Ammon's horn (tissue), 1 donor: ENCODE results near the gene CSK.

Experiments
- DNase-seq: peaks from one replicate; pipeline ENCODE4 v3.0.0-alpha.2; 2016; ENCODE audit warnings: low spot score

The CSK gene

DNA sequence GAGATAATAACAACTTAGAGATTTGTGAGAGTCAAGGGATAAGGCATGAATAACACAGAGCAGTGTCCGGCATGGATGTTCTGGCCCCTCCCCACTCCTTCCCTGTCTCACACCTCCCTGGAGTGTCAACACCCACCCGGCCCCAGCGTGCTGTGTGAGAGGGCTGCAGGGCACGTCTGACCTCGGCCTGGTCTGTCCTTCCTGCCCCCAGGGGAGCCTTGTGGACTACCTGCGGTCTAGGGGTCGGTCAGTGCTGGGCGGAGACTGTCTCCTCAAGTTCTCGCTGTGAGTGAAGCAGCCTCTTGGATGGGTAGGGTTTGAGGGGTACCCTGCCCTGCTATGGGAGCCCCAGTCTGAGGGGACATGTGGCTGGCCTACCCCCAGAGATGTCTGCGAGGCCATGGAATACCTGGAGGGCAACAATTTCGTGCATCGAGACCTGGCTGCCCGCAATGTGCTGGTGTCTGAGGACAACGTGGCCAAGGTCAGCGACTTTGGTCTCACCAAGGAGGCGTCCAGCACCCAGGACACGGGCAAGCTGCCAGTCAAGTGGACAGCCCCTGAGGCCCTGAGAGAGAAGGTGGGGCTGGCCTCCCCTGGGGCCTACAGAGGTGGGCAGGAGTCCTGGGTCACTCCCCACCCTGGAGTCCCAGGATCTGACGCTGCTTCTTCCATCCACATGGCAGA lies 19.6 kb downstream of the CSK start:
- DNase-seq, result no peak

DNA sequence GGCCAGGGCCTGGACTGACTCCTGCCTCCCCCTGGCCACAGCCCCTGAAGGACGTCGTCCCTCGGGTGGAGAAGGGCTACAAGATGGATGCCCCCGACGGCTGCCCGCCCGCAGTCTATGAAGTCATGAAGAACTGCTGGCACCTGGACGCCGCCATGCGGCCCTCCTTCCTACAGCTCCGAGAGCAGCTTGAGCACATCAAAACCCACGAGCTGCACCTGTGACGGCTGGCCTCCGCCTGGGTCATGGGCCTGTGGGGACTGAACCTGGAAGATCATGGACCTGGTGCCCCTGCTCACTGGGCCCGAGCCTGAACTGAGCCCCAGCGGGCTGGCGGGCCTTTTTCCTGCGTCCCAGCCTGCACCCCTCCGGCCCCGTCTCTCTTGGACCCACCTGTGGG lies 20.4 kb downstream of the CSK start:
- DNase-seq, result no peak

DNA sequence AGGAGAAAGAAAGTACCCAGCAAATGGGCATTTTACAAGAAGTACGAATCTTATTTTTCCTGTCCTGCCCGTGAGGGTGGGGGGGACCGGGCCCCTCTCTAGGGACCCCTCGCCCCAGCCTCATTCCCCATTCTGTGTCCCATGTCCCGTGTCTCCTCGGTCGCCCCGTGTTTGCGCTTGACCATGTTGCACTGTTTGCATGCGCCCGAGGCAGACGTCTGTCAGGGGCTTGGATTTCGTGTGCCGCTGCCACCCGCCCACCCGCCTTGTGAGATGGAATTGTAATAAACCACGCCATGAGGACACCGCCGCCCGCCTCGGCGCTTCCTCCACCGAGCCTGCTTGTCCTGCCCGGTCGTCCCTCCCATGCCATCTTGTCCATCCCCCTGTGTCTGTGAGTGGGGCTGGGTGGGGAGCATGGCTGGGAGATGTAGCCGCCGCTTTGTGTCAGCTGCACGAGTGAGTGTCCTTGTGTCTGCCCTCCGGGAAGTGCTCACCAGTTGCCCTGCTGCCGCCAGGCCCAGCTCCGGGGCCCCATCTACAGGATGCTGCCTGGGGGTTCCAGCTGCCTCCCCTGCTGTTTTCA lies 21.1 kb downstream of the CSK start:
- DNase-seq, result no peak

DNA sequence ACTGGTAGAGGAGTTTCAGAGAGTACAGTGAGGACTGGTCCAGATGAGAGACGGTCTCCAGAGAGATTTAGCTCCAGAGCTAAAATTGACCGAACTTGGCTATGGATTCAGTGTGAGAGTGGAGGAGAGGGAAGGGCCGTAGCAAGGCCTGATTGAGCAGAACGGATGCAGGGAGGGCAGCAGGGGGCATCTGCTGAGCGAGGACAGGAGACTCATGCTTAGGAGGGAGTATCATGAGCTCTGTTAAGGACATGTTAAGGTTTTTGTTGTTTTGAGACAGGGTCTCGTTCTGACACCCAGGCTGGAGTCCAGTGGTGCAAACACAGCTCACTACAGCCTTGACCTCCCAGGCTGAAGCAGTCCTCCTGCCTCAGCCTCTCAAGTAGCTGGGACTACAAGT lies 23.1 kb downstream of the CSK start:
- DNase-seq, result no peak

DNA sequence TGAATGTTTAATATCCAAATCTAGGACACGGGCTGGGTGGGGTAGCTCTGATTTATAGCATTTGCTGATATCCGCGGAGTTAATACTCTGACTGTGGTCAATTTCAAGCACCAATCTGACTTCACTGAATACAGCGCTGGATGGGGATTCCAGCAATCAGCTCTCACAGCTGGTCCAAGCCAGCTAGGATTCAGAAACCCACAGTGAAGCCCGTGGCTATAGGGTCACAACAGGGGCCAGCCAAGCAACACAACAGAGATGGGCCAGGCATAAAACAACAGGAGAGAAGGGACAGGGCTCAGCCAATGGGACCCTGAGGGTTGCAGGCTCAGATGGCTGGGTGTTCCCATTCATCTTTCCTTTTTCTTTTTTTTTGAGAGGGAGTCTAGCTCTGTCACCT lies 25.4 kb downstream of the CSK start:
- no peak for DNase-seq

DNA sequence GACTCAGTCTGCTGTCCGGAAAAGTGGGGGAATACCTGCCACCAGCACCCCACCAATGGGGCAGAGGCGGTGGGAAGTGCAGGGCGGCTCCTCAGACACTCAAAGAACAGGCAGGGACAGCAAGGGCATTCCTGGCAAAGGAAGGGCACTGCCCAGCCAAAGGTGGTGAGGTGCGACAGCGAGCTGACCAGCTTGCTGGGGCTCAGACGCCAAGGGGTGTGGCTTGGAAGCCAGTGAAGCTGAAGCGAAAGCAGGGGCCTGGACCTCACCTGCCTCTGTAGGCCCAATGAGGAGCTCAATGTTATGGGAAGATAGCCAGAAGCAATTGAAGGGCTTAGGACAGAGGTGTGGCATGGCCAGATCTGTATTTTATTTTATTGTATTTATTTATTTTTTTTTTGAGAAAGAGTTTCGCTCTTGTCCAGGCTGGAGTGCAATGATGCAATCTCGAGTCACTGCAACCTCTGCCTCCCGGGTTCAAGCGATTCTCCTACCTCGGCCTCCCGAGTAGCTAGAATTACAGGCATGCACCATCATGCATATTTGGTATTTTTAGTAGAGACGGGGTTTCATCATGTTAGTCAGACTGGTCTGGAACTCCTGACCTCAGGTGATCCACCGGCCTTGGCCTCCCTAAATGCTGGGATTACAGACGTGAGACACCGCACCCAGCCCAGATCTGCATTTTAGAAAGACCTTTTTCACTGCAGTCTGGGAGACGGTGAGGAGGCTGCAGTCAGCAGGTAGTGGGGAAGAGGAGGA lies 26.4 kb downstream of the CSK start:
- DNase-seq, result no peak

DNA sequence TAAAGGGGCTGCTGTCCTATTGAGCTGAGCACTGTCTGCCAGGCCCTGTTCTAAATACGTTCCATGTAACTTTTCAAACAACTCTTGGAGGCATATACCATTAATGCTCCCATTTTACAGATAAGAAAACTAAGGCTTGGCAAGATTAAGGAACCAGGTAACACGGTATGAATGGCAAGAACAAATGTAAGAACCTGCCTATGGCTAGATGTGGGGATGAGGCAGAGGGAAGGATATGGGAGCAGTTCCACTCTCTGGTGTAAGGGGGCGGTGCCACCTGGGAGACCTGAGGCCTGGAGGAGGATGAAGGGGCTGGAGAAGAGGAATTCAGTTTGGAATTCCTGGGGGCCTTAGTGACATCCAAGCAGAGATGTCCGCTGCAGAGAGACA lies 27.0 kb downstream of the CSK start:
- DNase-seq, result no peak

DNA sequence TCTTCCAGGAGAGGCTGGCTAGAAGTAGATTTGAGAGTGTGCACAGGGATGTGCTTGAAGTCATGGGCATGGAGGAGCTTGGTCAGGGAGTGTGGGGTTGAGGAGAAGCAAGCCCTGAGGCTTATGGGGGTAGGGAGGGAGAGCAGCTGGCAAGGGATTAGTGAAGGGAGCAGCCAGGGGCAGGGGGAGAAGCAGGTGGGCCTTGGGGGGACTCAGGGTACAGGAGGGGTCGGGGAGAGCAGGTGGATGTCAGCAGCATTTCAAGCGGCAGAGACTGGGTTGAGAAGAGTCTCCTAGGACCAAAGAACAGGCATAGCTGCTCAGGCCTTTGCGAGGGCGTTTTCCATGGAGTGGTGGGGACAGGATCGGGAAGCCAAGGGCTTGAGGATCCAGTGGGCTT lies 27.4 kb downstream of the CSK start:
- DNase-seq, result no peak

DNA sequence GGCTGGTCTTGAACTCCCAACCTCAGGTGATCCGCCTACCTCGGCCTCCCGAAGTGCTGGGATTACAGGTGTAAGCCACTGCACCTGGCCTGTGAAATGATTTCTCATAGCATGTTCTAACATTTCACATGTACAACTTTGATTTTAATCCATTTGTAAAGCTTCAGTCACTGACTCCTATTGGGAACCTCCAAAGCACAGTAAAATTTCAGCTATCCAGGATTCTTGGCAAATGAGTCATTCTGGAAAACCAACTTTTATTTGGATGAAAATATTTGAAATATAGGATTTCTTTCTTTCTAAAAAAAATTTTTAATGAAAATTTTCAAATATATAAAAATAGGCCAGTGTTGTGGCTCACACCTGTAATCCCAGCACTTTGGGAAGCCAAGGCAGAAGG lies 28.1 kb downstream of the CSK start:
- no peak for DNase-seq

DNA sequence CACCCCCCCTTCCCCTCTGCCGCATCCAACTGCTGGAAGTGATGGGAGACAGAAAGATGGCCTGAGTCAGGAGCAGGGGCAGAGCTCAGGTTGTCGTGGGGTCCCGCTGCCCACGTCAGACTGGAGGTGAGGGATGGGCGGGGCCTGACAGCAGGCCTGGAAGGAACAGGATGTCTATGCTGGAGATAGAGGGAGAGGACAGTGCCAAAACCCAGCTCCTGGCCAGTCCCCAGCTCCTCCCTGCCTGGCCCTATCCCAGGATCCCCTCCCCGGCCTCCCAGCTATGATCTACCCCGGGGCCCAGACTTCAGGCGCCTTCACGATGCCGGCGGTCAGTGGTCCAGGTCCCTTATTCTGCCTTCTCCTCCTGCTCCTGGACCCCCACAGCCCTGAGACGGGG lies 30.7 kb downstream of the CSK start, which contains the start of gene LMAN1L:
LMAN1L (plus strand) TSS at position 303 of the 400 bp plus-strand sequence; CDS start at position 323, 20 bp downstream.
- DNase-seq, result no peak

DNA sequence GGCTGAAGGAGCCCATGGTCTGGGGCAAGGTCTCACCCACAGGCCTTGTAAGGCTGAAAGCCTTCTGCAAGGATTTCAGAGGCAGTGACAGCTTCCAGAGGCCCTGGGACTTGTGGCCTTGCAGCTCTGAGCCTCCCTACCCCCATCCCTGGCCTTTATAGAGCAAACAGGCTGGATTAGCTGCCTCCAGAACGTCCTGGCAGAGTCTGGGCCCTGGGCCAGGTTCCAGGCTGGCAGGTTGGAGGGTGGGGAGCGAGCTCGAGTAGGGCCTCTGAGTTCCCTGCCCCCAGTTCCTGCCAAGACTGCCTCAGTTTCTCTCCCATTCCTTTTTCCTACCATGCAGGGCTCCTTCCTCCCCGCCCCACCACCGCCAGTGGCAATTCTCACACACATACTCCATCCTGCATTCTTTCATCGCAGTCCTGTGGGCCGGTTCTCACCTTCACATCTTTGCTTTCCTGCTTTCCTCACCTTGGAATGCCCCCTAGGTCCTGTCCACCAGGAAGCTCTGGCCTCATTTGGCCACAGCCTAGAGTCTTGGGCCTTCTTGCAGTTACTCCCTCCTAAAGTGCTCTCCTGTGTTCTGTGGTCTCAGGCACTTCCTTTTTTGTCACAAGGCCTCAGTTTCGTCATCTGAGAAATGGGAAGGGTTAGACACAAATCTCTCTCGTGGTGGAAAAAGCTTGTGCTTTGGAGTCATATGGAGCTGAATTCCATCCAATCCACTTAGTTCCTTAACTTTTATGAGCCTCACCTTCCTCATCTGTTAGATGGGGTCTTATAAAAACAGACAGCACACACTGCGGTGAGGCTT lies 33.4 kb downstream of the CSK start:
- no peak for DNase-seq

DNA sequence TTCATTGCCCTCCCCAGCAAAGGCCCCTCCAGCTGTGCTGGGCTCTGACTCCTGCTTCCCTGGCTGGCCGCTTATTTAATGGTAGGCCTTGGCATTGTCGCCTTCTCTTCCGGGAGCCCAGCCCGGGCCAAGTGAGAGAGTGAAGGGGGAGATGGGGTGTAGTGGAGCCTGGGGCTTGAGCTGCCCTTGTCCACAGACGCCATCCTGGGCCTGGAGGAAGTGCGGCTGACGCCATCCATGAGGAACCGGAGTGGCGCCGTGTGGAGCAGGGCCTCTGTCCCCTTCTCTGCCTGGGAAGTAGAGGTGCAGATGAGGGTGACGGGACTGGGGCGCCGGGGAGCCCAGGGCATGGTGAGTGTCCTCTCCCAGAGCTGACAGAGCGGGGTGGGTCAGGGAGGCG lies 34.1 kb downstream of the CSK start:
- DNase-seq, result no peak

DNA sequence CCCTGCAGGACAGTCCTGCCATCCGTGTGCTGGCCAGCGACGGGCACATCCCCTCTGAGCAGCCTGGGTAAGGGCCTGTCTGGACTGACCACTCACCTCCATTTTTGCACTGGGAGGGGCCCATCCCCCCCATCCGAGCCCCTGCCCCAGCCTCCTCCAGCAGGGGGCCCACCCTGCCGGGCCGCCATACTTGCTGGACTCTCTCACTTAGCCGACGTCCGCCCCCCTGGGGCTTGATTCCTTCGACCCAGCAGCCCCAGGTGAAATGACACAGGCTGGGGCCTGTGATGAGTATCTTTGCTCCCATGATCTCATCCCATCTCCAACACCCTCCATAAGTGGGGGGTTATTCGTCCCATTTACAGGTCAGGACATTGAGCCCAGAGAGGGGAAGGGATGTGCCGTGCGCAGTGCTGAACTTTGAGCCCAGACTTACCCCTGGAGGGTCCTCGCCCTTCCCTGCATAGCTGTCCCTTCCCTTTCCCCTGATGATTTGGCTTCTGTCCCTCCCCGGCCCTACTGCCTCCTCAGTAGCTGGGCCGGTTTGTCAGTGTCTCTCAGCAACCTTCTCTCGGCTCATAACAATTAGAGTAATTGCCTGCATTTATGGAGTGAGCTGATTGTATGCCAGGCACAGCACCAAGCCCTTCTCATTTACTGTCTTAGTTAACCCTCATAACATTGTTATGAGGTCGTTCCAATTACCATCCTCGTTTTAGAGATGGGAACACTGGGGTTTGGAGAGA lies 34.9 kb downstream of the CSK start:
- no peak for DNase-seq

DNA sequence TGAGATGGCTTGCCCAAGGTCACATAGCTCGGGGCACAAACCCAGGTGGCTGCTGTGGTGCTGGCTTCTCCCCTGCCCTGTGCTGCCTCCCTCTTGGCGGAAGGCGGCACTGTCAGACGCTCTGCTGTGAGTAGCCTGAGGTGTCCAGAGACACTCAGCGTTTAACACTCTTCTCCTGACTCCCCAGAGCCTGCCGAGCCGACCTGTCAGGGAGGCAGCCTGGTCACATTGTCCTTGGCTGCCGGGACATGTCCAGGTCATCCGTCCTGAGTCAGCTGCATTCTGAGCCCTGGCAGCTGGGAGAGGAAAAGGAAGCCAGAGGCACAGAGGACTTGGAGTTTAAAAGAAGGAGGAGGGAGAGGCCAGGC lies 35.5 kb downstream of the CSK start:
- peak; percentile 43 for DNase-seq

DNA sequence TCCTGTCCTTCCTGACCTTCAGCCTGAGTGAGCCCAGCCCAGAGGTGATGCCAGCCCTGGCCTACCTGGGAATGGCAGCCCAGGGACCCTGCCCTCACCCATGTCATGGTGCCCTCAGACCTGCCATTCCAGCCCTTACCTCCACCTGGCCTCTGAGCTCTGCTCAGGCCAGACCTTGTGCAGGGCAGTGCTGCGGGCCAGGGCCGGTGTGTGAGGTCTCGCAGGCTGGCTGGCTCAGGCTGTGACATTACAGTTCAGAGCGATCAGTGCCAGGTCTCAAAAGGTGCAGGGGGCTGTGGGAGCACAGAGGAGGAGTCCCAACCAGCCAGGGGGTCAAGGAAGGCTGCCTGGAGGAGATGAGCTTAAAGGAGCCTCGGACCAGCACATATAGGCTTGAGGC lies 38.2 kb downstream of the CSK start:
- DNase-seq, result no peak

DNA sequence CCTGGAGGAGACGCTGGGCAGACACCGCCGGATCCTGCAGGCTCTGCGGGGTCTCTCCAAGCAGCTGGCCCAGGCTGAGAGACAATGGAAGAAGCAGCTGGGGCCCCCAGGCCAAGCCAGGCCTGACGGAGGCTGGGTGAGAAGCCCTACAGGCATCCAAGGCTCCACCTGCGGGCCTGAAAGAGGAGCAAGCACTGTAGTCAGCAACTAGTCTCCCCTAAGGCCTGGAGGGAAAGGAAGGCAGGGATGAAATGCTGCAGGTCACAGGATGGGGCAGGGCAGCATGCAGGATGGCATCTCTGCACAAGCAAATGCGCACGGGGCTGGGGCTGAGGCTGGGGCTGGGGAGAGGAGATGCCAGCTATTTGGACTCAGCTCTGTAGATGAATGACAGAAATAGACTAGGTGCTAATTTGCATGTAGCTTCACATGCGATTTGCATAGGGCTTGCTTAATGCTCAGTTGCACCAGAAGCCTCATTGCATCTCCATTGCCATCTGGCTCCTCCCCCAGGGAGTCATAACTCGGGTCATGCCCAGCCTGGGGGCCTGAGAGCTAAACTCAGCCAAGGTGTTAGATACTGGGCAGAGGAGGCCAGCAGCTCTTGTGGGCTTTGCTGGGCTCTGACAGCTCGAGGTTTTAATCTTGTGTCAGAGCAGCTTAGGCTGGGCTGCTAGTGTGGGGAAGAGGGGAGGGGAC lies 39.4 kb downstream of the CSK start:
- DNase-seq, result no peak

DNA sequence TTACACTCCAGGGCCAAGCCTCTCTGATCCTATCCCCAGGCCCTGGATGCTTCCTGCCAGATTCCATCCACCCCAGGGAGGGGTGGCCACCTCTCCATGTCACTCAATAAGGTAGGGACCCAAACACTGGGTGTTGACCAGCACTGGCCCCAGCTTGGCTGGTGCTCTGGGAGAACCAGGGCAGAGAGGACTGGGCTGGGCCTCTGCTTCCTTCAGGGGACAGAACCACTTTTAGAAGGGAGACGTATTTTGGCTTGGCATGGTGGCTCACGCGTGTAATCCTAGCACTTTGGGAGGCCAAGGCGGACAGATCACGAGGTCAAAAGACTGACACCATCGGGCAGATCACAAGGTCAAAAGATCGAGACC lies 39.9 kb downstream of the CSK start:
- no peak for DNase-seq

DNA sequence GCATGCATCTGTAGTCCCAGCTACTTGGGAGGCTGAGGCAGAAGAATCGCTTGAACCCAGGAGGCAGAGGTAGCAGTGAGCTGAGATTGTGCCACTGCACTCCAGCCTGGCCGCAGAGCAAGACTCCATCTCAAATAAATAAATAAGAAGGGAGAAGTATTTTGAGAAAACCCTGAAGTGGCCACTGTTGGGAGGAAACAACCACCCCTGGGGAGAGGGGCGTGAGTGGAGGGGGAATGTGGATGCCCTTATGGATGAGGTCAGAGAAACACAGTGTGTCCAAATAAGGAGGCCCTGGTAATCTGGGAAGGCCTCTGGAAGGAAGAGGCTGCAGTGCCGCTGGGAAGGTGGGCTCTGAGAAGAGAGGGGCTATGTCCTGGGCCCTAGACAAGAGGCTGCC lies 40.4 kb downstream of the CSK start:
- DNase-seq, result no peak

DNA sequence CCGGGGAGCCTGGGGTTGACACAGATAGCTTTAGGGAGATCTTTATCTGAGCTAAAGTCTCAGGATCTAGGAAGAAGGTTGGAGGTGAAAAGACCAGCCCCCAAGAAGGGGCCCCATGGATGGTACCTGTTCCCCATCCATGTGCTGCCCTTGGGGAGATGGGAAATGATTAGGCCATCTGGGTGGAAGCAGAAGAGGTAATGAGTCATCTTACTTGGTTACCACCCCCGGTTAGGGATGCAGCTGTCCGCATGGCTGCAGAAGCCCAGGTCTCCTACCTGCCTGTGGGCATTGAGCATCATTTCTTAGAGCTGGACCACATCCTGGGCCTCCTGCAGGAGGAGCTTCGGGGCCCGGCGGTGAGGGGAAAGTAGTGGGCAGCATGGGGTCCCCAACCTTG lies 41.4 kb downstream of the CSK start:
- no peak for DNase-seq

DNA sequence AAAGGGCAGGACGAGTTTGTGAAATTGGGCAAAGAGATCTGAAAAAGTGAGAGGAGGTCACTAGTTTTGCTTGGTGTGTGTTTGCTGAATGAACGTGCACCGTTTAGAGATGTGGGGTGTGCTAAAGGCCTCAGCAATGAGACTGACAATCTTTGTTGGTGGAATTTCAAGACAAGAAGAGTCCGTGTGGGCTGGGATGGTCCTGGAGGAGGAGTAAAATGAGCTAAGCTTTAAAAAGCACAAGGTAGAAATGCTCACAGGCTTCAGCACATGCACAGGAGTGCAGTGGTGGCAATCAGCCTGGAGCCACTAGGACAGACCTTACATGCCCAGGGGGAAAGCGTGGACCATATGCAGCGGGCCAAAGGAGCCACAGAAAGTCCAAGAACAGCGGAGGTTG lies 43.1 kb downstream of the CSK start:
- no peak for DNase-seq

DNA sequence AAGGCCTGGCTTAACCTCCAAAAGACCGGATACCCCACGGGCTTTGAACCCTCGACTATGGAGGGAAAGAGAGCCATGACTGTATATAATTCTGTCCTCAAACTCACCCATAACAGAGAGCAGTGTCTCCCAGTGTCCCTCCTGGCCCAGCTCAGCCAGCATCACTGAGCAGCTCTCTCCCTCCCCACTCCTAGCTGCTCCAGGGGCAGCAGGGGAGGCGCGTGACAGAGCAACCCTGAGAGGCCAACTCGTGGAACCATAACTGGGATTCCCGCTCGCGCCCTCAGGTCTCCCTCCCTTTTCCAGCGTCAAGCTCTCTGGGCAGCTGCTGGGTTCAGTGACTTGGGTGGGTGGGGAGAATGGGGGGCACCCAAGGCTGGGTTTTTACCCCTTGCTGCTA lies 44.0 kb downstream of the CSK start:
- no peak for DNase-seq
